HCT116 (cell line): Measurements from ENCODE around the gene RDH14. TPM values are rescaled to one million over a fixed set of nuclear protein-coding genes. Genes with fewer than 3 reads are reported as not detected.

Experiments
- ATAC-seq: fragments of 200-7000 bp; cut with Tn5 transposase; 2 replicates; pipeline ENCODE4 v1.9.1; 2020; ENCODE audit warnings: mild to moderate bottlenecking, moderate library complexity
- BruUV-seq: library from RNA; stranded (reverse); fragments of 400-500 nt; replicated peaks from 2 replicates; lab custom pipeline; 2021; lab: Mats Ljungman, UMichigan
- CTCF ChIA-PET: fragments of 300-600 bp; sonication (Branson Sonifier 250); formaldehyde crosslinking; loops from one replicate; lab custom pipeline; 2021; ENCODE audit warnings: antibody characterized with exemption; lab: Charles Lee
- POLR2A ChIA-PET: fragments of 300-600, 350-600 bp; sonication (Branson Sonifier 250); formaldehyde crosslinking; loops from one replicate; lab custom pipeline; 2021; ENCODE audit warnings: antibody characterized with exemption; lab: Charles Lee
- RAD21 ChIA-PET, 2 experiments: fragments of 300-600 bp; sonication (Branson Sonifier 250); formaldehyde crosslinking; loops; one replicate each; lab custom pipeline; 2023; ENCODE audit warnings: low total read pairs in 2 of 2; ENCODE audit not compliant: uncharacterized antibody in 2 of 2, unreplicated experiment in 2 of 2, low non-redundant PET in 1 of 2; lab: Charles Lee
- DNase-seq: peaks from one replicate; pipeline ENCODE4 v3.0.0-alpha.2; 2010; ENCODE audit warnings: low read depth, low spot score
- H2AFZ ChIP-seq: fragments of 200-600 bp; shearing (Covaris generic), sonication (generic); 2 replicates; pipeline ENCODE4 v1.6.1; 2017; ENCODE audit warnings: low read depth, mixed run types, mixed read lengths, antibody characterized with exemption, low read length; ENCODE audit not compliant: poor library complexity, severe bottlenecking
- H3K27ac ChIP-seq: 2 replicates; pipeline ENCODE4 v1.5.1; 2012; ENCODE audit warnings: low read depth, low read length
- H3K27me3 ChIP-seq: fragments of 200-600 bp; sonication (generic); 2 replicates; pipeline ENCODE4 v1.6.1; 2016; ENCODE audit warnings: mixed run types, low read length, mixed read lengths; ENCODE audit not compliant: insufficient read depth
- H3K36me3 ChIP-seq, 2 experiments: fragments of 200-500 bp in 1 of 2; fragments of 200-600 bp in 1 of 2; sonication (Bioruptor generic) in 1 of 2; sonication (generic) in 1 of 2; 2 replicates each; pipeline versions ENCODE4 v1.5.1 to v1.6.1; 2014 to 2016; ENCODE audit warnings: low read length in 2 of 2, inconsistent platforms in 1 of 2, mixed read lengths in 1 of 2, mixed run types in 1 of 2; ENCODE audit not compliant: insufficient read depth in 2 of 2, control insufficient read depth in 1 of 2
- H3K4me1 ChIP-seq, 2 experiments: fragments of 200-600 bp in 1 of 2; sonication (generic) in 1 of 2; 2 replicates each; pipeline versions ENCODE4 v1.5.1 to v1.6.1; 2012 to 2017; ENCODE audit warnings: low read length in 2 of 2, inconsistent platforms in 1 of 2, mild to moderate bottlenecking in 1 of 2, mixed read lengths in 1 of 2, mixed run types in 1 of 2, moderate library complexity in 1 of 2; ENCODE audit not compliant: insufficient read depth in 2 of 2, control insufficient read depth in 1 of 2
- H3K4me2 ChIP-seq: fragments of 200-600 bp; sonication (generic); 2 replicates; pipeline ENCODE4 v1.6.1; 2017; ENCODE audit warnings: mixed run types, low read length, mixed read lengths
- H3K4me3 ChIP-seq, 2 experiments: fragments of 200-600 bp in 1 of 2; sonication (generic) in 1 of 2; replicated peaks in 1 of 2; 2 replicates each; pipeline ENCODE4 v1.5.1; 2011 to 2016; ENCODE audit warnings: low read length in 2 of 2, control low read depth in 1 of 2, low read depth in 1 of 2, mild to moderate bottlenecking in 1 of 2, mixed read lengths in 1 of 2, mixed run types in 1 of 2
- H3K79me2 ChIP-seq: fragments of 200-600 bp; sonication (generic); 2 replicates; pipeline ENCODE4 v1.6.1; 2017; ENCODE audit warnings: mild to moderate bottlenecking, mixed run types, low read length, moderate library complexity, mixed read lengths; ENCODE audit not compliant: insufficient read depth
- H3K9ac ChIP-seq: fragments of 200-600 bp; sonication (generic); 2 replicates; pipeline ENCODE4 v1.6.1; 2016; ENCODE audit warnings: low read length, mixed read lengths
- H3K9me2 ChIP-seq: fragments of 200-600 bp; sonication (generic), shearing (Covaris generic); 2 replicates; pipeline ENCODE4 v1.6.1; 2017; ENCODE audit warnings: mixed run types, mild to moderate bottlenecking, moderate library complexity; ENCODE audit not compliant: insufficient read depth
- H3K9me3 ChIP-seq, 2 experiments: fragments of 200-500 bp in 1 of 2; fragments of 200-600 bp in 1 of 2; sonication (Bioruptor generic) in 1 of 2; sonication (generic) in 1 of 2; 2 replicates each; pipeline ENCODE4 v1.6.1; 2014 to 2017; ENCODE audit warnings: low read length in 2 of 2, mixed read lengths in 2 of 2, inconsistent platforms in 1 of 2, low read depth in 1 of 2, mild to moderate bottlenecking in 1 of 2, mixed run types in 1 of 2, moderate library complexity in 1 of 2; ENCODE audit not compliant: control insufficient read depth in 1 of 2, insufficient read depth in 1 of 2
- H4K20me1 ChIP-seq: fragments of 200-600 bp; sonication (generic), shearing (Covaris generic); 2 replicates; pipeline ENCODE4 v1.6.1; 2017; ENCODE audit warnings: mixed run types, mild to moderate bottlenecking, moderate library complexity; ENCODE audit not compliant: insufficient read depth
- CBX3 ChIP-seq: IDR thresholded peaks from 2 replicates; pipeline ENCODE4 v1.6.1; 2012; ENCODE audit warnings: low read depth
- ELF1 ChIP-seq: IDR thresholded peaks from 2 replicates; pipeline ENCODE4 v1.6.1; 2012; ENCODE audit warnings: low read depth, borderline replicate concordance
- EZH2 ChIP-seq: fragments of 200-600 bp; sonication (generic); IDR thresholded peaks from 2 replicates; pipeline ENCODE4 v1.6.1; 2017; ENCODE audit warnings: antibody characterized with exemption, mixed run types
- EZH2phosphoT487 ChIP-seq: fragments of 200-600 bp; IDR thresholded peaks from 2 replicates; pipeline ENCODE4 v1.6.1; 2018; ENCODE audit warnings: antibody characterized with exemption, borderline replicate concordance
- FOSL1 ChIP-seq: IDR thresholded peaks from 2 replicates; pipeline ENCODE4 v1.6.1; 2012; ENCODE audit warnings: low read depth
- POLR2A ChIP-seq: IDR thresholded peaks from 2 replicates; pipeline ENCODE4 v1.7.0; 2011; ENCODE audit warnings: borderline replicate concordance; ENCODE audit not compliant: insufficient read depth, insufficient read length; ENCODE audit errors: extremely low read depth
- POLR2AphosphoS5 ChIP-seq: IDR thresholded peaks from 2 replicates; pipeline ENCODE4 v1.6.1; 2011; ENCODE audit warnings: mild to moderate bottlenecking, low read depth, low read length, moderate library complexity
- SIN3A ChIP-seq: IDR thresholded peaks from 2 replicates; pipeline ENCODE4 v1.6.1; 2012; ENCODE audit warnings: low read depth
- SRF ChIP-seq: IDR thresholded peaks from 2 replicates; pipeline ENCODE4 v1.6.1; 2012; ENCODE audit warnings: low read depth
- TCF7L2 ChIP-seq: IDR thresholded peaks from 2 replicates; pipeline ENCODE4 v1.7.0; 2011; ENCODE audit warnings: borderline replicate concordance, inconsistent platforms; ENCODE audit not compliant: insufficient read depth, insufficient read length; ENCODE audit errors: extremely low read depth
- YY1 ChIP-seq: IDR thresholded peaks from 2 replicates; pipeline ENCODE4 v1.6.1; 2011; ENCODE audit warnings: low read length, low read depth, moderate library complexity, mild to moderate bottlenecking; ENCODE audit not compliant: insufficient replicate concordance; ENCODE audit errors: extremely low read depth
- ZNF274 ChIP-seq: fragments of 200-500 bp; sonication (Bioruptor generic); IDR thresholded peaks from 2 replicates; pipeline ENCODE4 v1.6.1; 2014; ENCODE audit warnings: mild to moderate bottlenecking, low read depth, low read length, inconsistent platforms
- intact Hi-C: fragments of 100-400 bp; cut with micrococcal nuclease; formaldehyde crosslinking; loops from 2 replicates; pipeline ENCODE4 v1.10.0; 2022
- total RNA-seq: library from RNA; stranded (reverse); gene quantifications from one replicate; pipeline ENCODE4 v1.2.1, GENCODE V29; 2021; ENCODE audit not compliant: unreplicated experiment
- TF ChIP-seq, protein P1 (sequence below), 3 experiments: fragments of 200-600 bp in 1 of 3; sonication (generic) in 1 of 3; IDR thresholded peaks in 2 of 3; conservative IDR thresholded peaks in 1 of 3; 2 replicates each; pipeline ENCODE4 v1.5.1; 2012 to 2017; ENCODE audit warnings: low read depth in 2 of 3, low read length in 2 of 3, antibody characterized with exemption in 1 of 3, borderline replicate concordance in 1 of 3, control low read depth in 1 of 3, mild to moderate bottlenecking in 1 of 3, mixed read lengths in 1 of 3, mixed run types in 1 of 3, moderate library complexity in 1 of 3; ENCODE audit not compliant: insufficient read depth in 1 of 3
- TF ChIP-seq, protein P2 (sequence below): IDR thresholded peaks from 2 replicates; pipeline ENCODE4 v1.6.1; 2012
- TF ChIP-seq, protein P3 (sequence below): IDR thresholded peaks from 2 replicates; pipeline ENCODE4 v1.6.1; 2012
- TF ChIP-seq, protein P4 (sequence below): IDR thresholded peaks from 2 replicates; pipeline ENCODE4 v1.6.1; 2011; ENCODE audit warnings: mild to moderate bottlenecking, low read length, moderate library complexity; ENCODE audit not compliant: insufficient replicate concordance; ENCODE audit errors: extremely low read depth

Gene RDH14
- total RNA-seq, 1 experiment from 2014 or later, result 15.5 TPM

DNA sequence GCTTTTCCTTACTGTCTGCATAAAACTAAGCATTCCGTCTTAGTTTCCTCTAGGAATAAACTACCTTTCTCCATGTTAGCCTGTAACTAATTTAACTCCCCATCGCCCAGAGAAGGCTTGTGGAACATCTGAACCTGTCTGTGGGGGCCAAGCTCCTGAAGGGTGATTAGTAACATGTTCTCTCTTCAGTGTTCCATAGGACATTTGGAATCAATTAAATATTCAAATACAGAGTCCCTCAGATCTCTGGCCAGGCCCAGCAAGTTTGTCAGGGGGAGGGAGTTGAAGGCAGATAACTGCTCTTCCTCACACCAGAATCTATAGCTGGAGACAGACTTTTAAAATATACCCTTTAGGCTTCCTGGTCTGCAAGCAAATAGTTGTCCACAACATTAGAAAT, 8.8 kb downstream of the RDH14 start (continued):
- TF ChIP-seq, protein P1, sequence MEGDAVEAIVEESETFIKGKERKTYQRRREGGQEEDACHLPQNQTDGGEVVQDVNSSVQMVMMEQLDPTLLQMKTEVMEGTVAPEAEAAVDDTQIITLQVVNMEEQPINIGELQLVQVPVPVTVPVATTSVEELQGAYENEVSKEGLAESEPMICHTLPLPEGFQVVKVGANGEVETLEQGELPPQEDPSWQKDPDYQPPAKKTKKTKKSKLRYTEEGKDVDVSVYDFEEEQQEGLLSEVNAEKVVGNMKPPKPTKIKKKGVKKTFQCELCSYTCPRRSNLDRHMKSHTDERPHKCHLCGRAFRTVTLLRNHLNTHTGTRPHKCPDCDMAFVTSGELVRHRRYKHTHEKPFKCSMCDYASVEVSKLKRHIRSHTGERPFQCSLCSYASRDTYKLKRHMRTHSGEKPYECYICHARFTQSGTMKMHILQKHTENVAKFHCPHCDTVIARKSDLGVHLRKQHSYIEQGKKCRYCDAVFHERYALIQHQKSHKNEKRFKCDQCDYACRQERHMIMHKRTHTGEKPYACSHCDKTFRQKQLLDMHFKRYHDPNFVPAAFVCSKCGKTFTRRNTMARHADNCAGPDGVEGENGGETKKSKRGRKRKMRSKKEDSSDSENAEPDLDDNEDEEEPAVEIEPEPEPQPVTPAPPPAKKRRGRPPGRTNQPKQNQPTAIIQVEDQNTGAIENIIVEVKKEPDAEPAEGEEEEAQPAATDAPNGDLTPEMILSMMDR (IDR thresholded peaks at IDR 0.05 in 2 of 3, conservative IDR thresholded peaks at IDR 0.05 in 1 of 3; ENCODE audit: borderline replicate concordance in 1 of 3, insufficient read depth in 1 of 3, low read depth in 2 of 3, low read length in 2 of 3), result no peak
- TF ChIP-seq, protein P2, sequence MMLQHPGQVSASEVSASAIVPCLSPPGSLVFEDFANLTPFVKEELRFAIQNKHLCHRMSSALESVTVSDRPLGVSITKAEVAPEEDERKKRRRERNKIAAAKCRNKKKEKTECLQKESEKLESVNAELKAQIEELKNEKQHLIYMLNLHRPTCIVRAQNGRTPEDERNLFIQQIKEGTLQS, result no peak

DNA sequence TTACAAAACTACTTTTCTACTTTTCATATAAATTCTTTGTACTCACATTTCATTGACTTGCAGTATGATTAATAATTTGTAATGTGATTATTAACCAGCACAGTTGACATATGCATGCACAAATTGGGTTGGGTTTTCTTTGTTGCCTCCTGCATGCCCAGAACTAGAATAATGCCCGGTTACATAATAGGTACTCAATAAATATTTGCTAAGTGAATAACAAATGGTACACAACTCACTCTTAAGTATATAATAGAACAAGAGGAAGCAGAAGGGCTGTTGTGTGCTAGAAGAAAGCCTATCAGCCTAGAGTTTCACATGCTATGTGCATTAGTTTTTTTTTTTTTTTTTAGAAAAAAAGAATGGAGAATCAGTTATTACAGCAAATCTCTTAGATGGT, 9.3 kb downstream of the RDH14 start:
- Histone ChIP-seq H3K36me3 (peaks cover 0 to 4% of the 10 kb centered on the region in 2 experiments; a peak in 1 of 4 replicates), H3K9ac (no peak overlapping the region), H3K27me3 (no peaks in the 10 kb centered on the region), H2AFZ (no peak overlapping the region), H3K27ac (no peak overlapping the region), H3K4me1 (no peaks in the 10 kb centered on the region), H3K9me3 (no peaks in the 10 kb centered on the region), H4K20me1 (no peaks in the 10 kb centered on the region), H3K4me3 (no peak overlapping the region), H3K79me2 (no peaks in the 10 kb centered on the region), H3K4me2 (no peak overlapping the region), H3K9me2 (no peaks in the 10 kb centered on the region)
- ChIA-PET POLR2A (no interaction called here), RAD21 (no interaction called here), CTCF (no interaction called here)
- intact Hi-C loops, result no loop called here
- no TSS peak for BruUV-seq
- DNase-seq (no peak), ATAC-seq (no peak)
- TF ChIP-seq, protein P1 (IDR thresholded peaks at IDR 0.05 in 2 of 3, conservative IDR thresholded peaks at IDR 0.05 in 1 of 3; ENCODE audit: borderline replicate concordance in 1 of 3, insufficient read depth in 1 of 3, low read depth in 2 of 3, low read length in 2 of 3), result no peak
- no peak for TF ChIP-seq TCF7L2
- TF ChIP-seq SRF, result no peak
- TF ChIP-seq CBX3, result no peak
- TF ChIP-seq POLR2A, result no peak
- TF ChIP-seq, protein P3, sequence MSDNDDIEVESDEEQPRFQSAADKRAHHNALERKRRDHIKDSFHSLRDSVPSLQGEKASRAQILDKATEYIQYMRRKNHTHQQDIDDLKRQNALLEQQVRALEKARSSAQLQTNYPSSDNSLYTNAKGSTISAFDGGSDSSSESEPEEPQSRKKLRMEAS, result no peak
- no peak for TF ChIP-seq POLR2AphosphoS5
- no peak for TF ChIP-seq YY1
- no peak for TF ChIP-seq FOSL1
- TF ChIP-seq ELF1, result no peak
- TF ChIP-seq ZNF274, result no peak
- TF ChIP-seq EZH2phosphoT487, result no peak
- no peak for TF ChIP-seq SIN3A
- TF ChIP-seq EZH2, result no peak
- TF ChIP-seq, protein P2, result no peak
- TF ChIP-seq, protein P4, sequence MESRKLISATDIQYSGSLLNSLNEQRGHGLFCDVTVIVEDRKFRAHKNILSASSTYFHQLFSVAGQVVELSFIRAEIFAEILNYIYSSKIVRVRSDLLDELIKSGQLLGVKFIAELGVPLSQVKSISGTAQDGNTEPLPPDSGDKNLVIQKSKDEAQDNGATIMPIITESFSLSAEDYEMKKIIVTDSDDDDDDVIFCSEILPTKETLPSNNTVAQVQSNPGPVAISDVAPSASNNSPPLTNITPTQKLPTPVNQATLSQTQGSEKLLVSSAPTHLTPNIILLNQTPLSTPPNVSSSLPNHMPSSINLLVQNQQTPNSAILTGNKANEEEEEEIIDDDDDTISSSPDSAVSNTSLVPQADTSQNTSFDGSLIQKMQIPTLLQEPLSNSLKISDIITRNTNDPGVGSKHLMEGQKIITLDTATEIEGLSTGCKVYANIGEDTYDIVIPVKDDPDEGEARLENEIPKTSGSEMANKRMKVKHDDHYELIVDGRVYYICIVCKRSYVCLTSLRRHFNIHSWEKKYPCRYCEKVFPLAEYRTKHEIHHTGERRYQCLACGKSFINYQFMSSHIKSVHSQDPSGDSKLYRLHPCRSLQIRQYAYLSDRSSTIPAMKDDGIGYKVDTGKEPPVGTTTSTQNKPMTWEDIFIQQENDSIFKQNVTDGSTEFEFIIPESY, result no peak
